ES-I3 (cell line): Measurements from ENCODE around the gene SLAMF7.
"Not testable (repeated sequence)": the region's sequence is repeated elsewhere in the genome, so short reads cannot be mapped to it uniquely, and the experiment has no call there.

Experiments
- H3K36me3 ChIP-seq: 2 replicates; pipeline ENCODE4 v1.6.1; 2013; ENCODE audit warnings: mild to moderate bottlenecking, low read length, control low read depth, moderate library complexity; ENCODE audit not compliant: insufficient read depth
- H3K4me1 ChIP-seq: 2 replicates; pipeline ENCODE4 v1.6.1; 2013; ENCODE audit warnings: mild to moderate bottlenecking, control low read depth, low read length; ENCODE audit not compliant: insufficient read depth
- H3K9ac ChIP-seq: 2 replicates; pipeline ENCODE4 v1.6.1; 2013; ENCODE audit warnings: low read depth, mild to moderate bottlenecking, low read length, moderate library complexity
- H3K9me3 ChIP-seq: 2 replicates; pipeline ENCODE4 v1.6.1; 2013; ENCODE audit warnings: mild to moderate bottlenecking, low read length, moderate library complexity; ENCODE audit not compliant: control insufficient read depth, insufficient read depth

Gene SLAMF7, protein sequence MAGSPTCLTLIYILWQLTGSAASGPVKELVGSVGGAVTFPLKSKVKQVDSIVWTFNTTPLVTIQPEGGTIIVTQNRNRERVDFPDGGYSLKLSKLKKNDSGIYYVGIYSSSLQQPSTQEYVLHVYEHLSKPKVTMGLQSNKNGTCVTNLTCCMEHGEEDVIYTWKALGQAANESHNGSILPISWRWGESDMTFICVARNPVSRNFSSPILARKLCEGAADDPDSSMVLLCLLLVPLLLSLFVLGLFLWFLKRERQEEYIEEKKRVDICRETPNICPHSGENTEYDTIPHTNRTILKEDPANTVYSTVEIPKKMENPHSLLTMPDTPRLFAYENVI

DNA sequence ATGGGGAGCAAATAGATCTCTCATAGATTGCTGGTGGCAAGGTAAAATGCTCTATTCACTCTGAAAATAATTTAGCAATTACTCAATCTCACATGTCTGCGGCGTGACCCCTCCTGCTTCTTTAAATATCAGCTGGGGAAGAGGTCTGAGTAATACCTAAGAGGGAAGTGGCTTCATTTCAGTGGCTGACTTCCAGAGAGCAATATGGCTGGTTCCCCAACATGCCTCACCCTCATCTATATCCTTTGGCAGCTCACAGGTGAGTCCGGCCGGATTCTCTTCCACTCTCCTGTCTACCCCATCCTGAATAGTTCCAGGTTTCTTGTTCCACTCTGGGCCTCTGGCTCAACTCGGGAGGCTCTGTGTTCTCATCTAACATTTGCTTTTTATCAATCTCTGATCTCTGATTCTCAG is at the start of gene SLAMF7:
Gene SLAMF7 (plus strand): TSS at position 150 of the 414 bp plus-strand sequence. CDS start 55 bp downstream, at position 205.
- Histone ChIP-seq H3K9me3 (peaks cover 4% of the 10 kb centered on the region), H3K9ac (no peak within 1 kb of the TSS), H3K4me1 (no peaks in the 10 kb centered on the region), H3K36me3 (no peaks in the 10 kb centered on the region)

DNA sequence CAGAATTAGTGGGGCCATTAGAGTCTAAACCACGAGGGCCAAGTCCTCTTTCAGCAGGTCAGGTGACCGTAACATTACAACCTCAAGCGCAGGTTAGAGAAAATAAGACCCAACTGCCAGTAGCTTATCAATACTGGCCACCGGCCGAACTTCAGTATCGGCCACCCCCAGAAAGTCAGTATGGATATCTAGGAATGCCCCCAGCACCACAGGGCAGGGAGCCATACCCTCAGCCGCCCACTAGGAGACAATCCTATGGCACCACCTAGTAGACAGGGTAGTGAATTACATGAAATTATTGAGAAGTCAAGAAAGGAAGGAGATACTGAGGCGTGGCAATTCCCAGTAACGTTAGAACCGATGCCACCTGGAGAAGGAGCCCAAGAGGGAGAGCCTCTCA is 46.7 kb upstream of the SLAMF7 start:
- H3K9ac ChIP-seq, H3K36me3 ChIP-seq, H3K4me1 ChIP-seq: not testable (repeated sequence)

DNA sequence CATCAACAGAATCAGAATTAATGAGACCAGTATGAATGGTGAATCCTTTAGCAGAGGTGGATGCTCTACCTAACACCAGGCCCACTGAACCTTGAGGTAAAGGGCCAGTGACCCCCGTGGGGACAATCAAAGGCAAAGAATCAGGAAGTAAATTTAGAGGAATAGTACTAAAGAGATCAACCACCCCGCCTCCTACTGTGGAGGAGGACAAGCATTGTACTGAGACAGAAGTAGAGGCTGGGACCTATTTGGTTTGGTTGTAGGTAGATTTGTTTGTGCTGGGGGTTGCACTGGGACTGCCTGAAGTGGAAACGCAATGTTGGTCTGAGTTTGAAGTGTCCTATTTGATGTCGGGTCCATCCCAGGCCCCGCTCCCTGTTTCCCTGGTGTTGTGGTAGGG is 36.9 kb upstream of the SLAMF7 start:
- Histone ChIP-seq H3K4me1 (peaks cover 8% of the 10 kb centered on the region; the same call in 1 of the 2 replicates), H3K9ac (no peak overlapping the region), H3K9me3 (no peaks in the 10 kb centered on the region), H3K36me3 (no peaks in the 10 kb centered on the region)

More for the DNA sequence above, 46.7 kb upstream of the SLAMF7 start:
- not testable (repeated sequence) for H3K9me3 ChIP-seq

DNA sequence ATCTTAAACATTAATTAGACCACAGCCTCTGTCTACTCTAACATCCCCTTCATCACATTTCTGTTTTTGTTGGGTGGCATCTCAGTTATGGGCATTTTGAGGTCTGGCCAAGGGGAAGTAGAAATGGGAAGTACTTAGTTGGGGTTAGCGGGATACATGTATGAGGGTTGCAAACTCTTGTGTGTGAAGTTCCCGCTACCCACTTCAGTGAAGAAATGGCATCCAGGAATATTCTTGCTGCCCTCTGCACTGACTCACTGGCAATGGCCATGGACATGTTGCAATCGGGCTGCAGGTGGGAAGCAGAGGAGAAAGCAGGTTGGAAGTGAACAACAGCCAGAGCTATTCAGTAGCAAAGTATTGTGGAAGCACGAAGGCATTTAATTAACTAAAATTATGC is 34.8 kb upstream of the SLAMF7 start:
- H3K36me3 ChIP-seq = no peaks in the 10 kb centered on the region
- no peaks in the 10 kb centered on the region for H3K9me3 ChIP-seq
- H3K4me1 ChIP-seq = peaks cover 8% of the 10 kb centered on the region; the same call in 1 of the 2 replicates

DNA sequence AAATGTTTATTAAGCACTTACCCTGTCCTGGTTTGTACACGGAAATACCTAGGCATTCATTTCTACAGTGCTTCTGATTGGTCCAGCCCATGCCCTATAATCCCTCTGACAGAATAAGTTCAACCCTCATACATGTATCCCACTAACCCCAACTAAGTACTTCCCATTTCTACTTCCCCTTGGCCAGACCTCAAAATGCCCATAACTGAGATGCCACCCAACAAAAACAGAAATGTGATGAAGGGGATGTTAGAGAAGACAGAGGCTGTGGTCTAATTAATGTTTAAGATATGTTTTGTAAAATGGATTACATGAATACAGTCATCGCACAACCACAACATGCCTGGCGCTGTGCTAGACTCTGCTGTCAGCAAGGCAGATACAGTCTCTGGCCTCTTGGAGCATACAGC is 33.8 kb upstream of the SLAMF7 start:
- H3K36me3 ChIP-seq, H3K9me3 ChIP-seq, H3K9ac ChIP-seq, H3K4me1 ChIP-seq: not testable (repeated sequence)

More for the DNA sequence above, 34.8 kb upstream of the SLAMF7 start:
- no peak overlapping the region for H3K9ac ChIP-seq

DNA sequence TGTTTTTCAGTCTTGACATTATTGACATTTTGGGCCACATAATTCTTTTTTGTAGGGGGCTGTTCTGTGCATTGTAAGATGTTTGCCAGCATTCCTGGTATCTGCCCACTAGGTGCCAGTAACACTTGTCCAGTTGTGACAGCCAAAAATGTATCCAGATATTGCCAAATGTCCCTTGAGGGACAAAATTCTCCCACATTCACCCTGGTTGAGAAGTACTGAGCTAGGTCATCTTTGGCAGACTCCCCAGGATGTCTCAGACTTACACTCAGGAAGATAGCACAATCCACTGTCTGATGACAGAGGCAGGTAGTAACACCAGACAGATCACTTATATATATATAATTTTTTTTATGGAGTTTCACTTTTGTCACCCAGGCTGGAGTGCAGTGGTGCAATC is 33.3 kb upstream of the SLAMF7 start:
- Histone ChIP-seq H3K36me3 (no peaks in the 10 kb centered on the region), H3K4me1 (peaks cover 8% of the 10 kb centered on the region; the same call in 1 of the 2 replicates), H3K9me3 (no peaks in the 10 kb centered on the region), H3K9ac (no peak overlapping the region)

DNA sequence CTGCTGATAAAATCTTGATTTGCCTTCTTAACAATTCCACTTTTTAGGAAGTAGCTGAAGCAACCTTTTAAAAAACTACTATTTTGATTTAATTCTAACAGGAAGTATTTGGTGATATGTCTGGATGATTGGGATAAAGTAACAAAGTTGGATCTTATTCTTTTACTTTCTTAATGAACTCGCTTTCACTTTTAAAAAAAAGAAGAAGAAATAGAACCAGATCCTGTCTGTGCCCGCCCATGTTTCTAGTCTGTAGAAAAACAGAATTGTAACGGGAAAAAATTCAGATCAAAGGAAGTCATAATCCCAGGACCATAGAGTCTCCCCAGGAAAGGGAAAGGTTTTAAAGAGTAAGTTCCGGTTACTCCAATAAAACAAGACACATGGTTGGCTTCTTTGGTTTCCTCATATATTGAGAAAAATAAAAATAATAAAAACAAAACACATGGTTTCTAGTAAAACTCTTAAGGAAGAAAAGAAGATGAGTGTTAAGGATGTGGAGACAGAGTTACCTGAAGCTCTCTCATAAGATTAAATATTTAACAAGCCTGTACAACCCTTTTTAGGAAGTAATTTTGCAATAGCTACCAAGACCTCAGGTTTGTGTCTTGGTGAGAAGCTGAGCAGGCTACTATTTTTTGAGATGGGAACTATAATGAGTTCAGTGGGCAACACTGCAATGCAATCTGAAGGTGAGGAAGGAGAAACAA is 32.4 kb upstream of the SLAMF7 start:
- H3K4me1 ChIP-seq = peaks cover 8% of the 10 kb centered on the region; the same call in 1 of the 2 replicates
- no peak overlapping the region for H3K9ac ChIP-seq
- no peaks in the 10 kb centered on the region for H3K36me3 ChIP-seq
- H3K9me3 ChIP-seq = no peaks in the 10 kb centered on the region

DNA sequence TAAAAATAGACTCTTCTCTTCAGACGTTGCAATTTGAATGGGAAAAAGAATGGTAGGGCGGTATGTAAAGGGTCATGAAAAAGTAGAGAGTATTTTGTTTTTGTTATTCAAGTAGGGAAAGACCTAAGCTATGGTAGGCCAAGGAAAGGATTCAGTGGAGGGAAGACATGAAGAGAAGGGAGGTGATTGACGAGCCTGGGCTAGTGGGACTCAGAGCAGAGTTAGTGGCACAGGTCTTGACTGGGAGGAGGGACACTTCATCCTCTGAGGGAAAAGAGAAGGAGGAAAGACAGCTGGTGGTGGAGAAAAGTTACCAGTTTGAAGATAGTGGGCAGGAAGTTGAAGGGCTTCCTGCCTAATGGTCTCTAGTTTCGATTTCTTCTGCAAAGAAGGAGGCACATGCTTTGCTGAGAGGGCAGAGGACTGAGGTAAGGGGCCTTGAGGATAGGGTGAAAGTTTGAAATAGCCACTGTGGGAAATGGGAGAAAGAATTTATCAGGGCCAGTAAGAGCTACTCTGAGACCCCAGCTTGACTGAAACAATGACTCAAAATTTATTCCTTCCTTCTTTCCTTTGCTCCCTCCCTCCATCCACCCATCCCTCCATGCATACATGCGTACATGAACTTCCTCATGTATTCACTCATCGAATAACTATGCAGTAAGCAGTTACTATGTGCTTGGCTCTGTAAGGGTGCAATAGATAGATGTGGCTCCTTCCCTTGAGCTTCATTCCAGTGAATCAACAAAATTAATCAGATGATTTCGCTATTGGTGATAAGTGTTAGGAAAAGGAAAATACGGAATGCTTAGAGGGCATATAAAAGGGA is 31.6 kb upstream of the SLAMF7 start:
- Histone ChIP-seq H3K9ac (no peak overlapping the region), H3K36me3 (no peaks in the 10 kb centered on the region), H3K9me3 (no peaks in the 10 kb centered on the region), H3K4me1 (peaks cover 8% of the 10 kb centered on the region; the same call in 1 of the 2 replicates)

DNA sequence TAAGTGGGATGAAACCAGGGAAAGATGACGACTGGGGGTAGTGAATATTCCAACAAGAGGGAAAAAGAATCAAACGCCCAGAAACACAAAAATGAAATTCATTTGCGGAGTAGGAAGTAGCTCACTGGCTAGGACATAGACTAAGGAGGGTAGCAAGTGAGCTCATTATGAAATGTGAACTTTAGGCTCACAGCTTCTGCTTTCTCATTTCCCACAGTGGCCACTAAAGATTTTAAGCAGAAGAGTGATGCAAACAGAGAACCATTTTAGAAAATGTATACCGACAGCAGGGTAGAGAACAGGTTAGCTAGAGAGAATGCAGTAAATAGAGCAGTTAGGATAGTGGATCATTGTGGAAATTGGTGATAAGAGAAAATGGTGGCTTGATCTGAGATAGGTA is 30.9 kb upstream of the SLAMF7 start:
- no peaks in the 10 kb centered on the region for H3K9me3 ChIP-seq
- no peak overlapping the region for H3K9ac ChIP-seq
- no peaks in the 10 kb centered on the region for H3K36me3 ChIP-seq
- H3K4me1 ChIP-seq = peaks cover 3% of the 10 kb centered on the region; the same call in 1 of the 2 replicates

DNA sequence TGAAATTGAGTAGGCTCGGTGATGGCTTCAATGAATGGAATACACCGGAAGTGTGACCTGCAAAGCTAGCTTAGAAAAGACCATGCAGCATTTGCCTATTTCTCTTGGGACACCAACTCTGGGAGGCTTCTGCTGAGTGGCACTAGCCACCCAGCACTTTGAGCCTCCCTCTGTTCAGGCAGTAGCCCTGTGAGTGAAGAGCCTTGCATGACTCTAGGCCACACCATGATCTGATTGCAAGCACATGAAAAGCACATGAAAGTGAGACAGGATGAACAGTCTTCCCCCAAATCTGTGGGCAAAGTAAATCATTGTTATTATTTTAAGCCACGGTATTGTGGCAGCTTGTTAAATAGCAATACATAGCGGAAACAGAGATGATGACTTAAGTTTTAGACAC is 30.2 kb upstream of the SLAMF7 start:
- H3K4me1 ChIP-seq = no peaks in the 10 kb centered on the region
- no peaks in the 10 kb centered on the region for H3K9me3 ChIP-seq
- no peak overlapping the region for H3K9ac ChIP-seq
- no peaks in the 10 kb centered on the region for H3K36me3 ChIP-seq

DNA sequence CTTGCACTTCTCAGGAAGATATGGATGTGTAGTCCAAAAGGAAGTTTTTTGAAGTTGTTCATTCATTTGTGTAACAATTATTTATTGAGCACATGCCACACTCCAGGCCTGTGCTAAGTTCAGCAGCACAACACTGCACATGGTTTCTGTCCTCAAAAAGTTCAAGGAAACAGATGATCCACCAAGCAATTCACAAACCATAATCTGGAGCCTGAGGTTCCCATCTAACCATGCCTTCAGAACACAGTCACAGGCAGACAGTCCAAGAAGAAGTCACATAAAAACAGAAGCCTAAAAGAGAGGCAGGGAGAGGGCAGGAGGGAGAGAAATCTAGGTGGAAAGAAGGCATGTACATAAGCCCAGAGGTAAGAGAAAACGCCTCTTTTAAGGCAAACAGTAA is 29.3 kb upstream of the SLAMF7 start:
- Histone ChIP-seq H3K36me3 (no peaks in the 10 kb centered on the region), H3K9ac (no peak overlapping the region), H3K9me3 (no peaks in the 10 kb centered on the region), H3K4me1 (no peaks in the 10 kb centered on the region)

DNA sequence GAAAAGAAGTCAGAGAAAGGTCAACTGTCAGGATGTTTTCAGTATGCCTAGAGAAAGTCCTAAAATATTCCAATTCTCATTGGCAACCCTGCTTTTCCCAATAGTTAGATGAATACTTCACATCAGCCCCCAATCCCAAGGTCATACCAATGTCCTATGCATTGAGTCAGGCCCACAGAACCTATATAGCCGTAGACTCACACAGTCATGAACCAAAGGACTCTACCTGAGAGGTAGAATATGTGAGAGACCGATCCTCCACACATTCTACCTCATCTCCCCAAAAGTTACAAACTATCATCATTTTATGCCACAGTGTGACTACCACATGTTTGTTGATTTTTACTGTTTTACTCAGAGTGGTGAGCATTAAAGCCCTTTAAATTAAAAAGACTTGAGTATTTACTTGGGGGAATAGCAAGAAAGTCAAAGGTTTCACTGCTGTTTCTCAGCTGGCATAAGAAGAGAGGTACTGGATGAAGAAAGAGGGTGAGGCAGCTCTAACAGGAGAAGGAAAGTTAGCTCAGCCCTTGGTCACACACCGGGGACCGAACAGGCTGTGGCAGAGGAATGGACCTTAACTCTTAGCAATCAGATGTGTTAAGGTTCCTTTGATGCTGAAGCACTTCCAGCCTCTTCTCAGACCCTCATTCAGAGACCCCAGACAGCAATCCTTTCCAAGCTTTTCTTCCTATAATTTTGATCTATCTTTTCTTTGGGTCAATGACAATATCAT is 28.4 kb upstream of the SLAMF7 start:
- H3K4me1 ChIP-seq = no peaks in the 10 kb centered on the region
- no peaks in the 10 kb centered on the region for H3K36me3 ChIP-seq
- no peak overlapping the region for H3K9ac ChIP-seq
- no peaks in the 10 kb centered on the region for H3K9me3 ChIP-seq

DNA sequence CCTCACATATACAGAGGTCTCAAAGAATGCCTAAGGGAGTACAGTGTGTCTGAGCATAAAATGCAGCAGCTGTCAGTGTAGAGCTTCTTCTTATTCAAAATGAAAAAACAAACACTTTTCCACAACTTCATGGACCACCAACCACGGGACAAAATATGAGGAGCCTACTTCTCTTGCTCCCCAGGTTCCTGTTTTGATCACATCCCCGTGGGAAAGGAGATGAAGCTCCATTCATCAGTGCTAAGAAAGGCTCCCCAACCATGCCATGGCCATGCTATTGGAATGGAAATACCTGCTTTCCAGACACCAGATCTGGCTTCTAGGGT is 27.8 kb upstream of the SLAMF7 start:
- no peaks in the 10 kb centered on the region for H3K36me3 ChIP-seq
- no peaks in the 10 kb centered on the region for H3K9me3 ChIP-seq
- H3K9ac ChIP-seq = no peak overlapping the region
- H3K4me1 ChIP-seq = no peaks in the 10 kb centered on the region
